Keratinocyte (primary cell): ENCODE measurements around the gene TDRD6. TPM values are rescaled to one million over a fixed set of nuclear protein-coding genes. Genes with fewer than 3 reads are reported as not detected.

Source experiments
- DNase-seq: peaks from one replicate; pipeline ENCODE4 v3.0.0-alpha.2; 2011; ENCODE audit warnings: low read depth, missing footprints, low spot score
- FAIRE-seq: peaks from 2 replicates; lab custom pipeline; 2011; peaks lifted over from hg19 to GRCh38; lab: Jason Lieb, UNC
- H2AFZ ChIP-seq: 2 replicates; pipeline ENCODE4 v1.6.0; 2012; ENCODE audit warnings: low read length, control low read depth, inconsistent platforms; ENCODE audit not compliant: control insufficient read depth
- H3K27ac ChIP-seq: 2 replicates; pipeline ENCODE4 v1.5.1; 2011; ENCODE audit warnings: low read length; ENCODE audit not compliant: control insufficient read depth, insufficient read depth
- H3K27me3 ChIP-seq: 3 replicates; pipeline ENCODE4 v1.6.0; 2011; ENCODE audit warnings: low read length; ENCODE audit not compliant: control insufficient read depth, insufficient read depth; ENCODE audit errors: extremely low read depth
- H3K36me3 ChIP-seq, 2 experiments: 2 replicates in 1 of 2; 3 replicates in 1 of 2; pipeline ENCODE4 v1.5.1; 2011; ENCODE audit warnings: low read length in 2 of 2, mild to moderate bottlenecking in 1 of 2; ENCODE audit not compliant: control insufficient read depth in 2 of 2, insufficient read depth in 2 of 2; ENCODE audit errors: extremely low read depth in 1 of 2
- H3K4me1 ChIP-seq: 3 replicates; pipeline ENCODE4 v1.5.1; 2011; ENCODE audit warnings: low read length; ENCODE audit not compliant: control insufficient read depth, insufficient read depth; ENCODE audit errors: extremely low read depth
- H3K4me2 ChIP-seq: 3 replicates; pipeline ENCODE4 v1.6.0; 2011; ENCODE audit warnings: low read depth, low read length; ENCODE audit not compliant: control insufficient read depth, insufficient read depth; ENCODE audit errors: extremely low read depth
- H3K4me3 ChIP-seq, 3 experiments: fragments of 200-600 bp in 1 of 3; sonication (generic) in 1 of 3; 2 replicates in 2 of 3; 3 replicates in 1 of 3; pipeline ENCODE4 v1.5.1; 2011 to 2016; ENCODE audit warnings: low read length in 3 of 3, mild to moderate bottlenecking in 3 of 3, control low read depth in 2 of 3, inconsistent platforms in 1 of 3, low read depth in 1 of 3, mixed read lengths in 1 of 3, mixed run types in 1 of 3, moderate library complexity in 1 of 3; ENCODE audit not compliant: control insufficient read depth in 2 of 3, insufficient read depth in 2 of 3; ENCODE audit errors: extremely low read depth in 1 of 3
- H3K79me2 ChIP-seq: 2 replicates; pipeline ENCODE4 v1.6.0; 2012; ENCODE audit warnings: low read length; ENCODE audit not compliant: control insufficient read depth, insufficient read depth
- H3K9ac ChIP-seq: 3 replicates; pipeline ENCODE4 v1.6.0; 2011; ENCODE audit warnings: low read length; ENCODE audit not compliant: control insufficient read depth, insufficient read depth; ENCODE audit errors: extremely low read depth
- H3K9me1 ChIP-seq: 3 replicates; pipeline ENCODE4 v1.6.0; 2011; ENCODE audit warnings: low read length; ENCODE audit not compliant: control insufficient read depth, insufficient read depth; ENCODE audit errors: extremely low read depth
- H3K9me3 ChIP-seq: 2 replicates; pipeline ENCODE4 v1.5.1; 2012; ENCODE audit warnings: low read depth, low read length; ENCODE audit not compliant: control insufficient read depth
- H4K20me1 ChIP-seq: 3 replicates; pipeline ENCODE4 v1.6.0; 2011; ENCODE audit warnings: low read length; ENCODE audit not compliant: control insufficient read depth, insufficient read depth; ENCODE audit errors: extremely low read depth
- EZH2 ChIP-seq: IDR thresholded peaks from one replicate; pipeline ENCODE4 v1.6.1; 2012; ENCODE audit warnings: inconsistent platforms, mild to moderate bottlenecking, low read length, moderate library complexity
- dilution Hi-C: fragments of 300-500 bp; cut with MboI; formaldehyde crosslinking; loops from one replicate; pipeline ENCODE4 v1.7.0; 2020; ENCODE audit warnings: low sequenced_read_pairs; ENCODE audit not compliant: extremely low pct_ligation_motif_present
- polyA plus RNA-seq, 5 experiments: library from polyadenylated mRNA; depleted of rRNA in 3 of 5; stranded (reverse) in 3 of 5; stranded (forward) in 1 of 5; unstranded in 1 of 5; fragments of >200 nt; gene quantifications; 1 replicate in 1 of 5; 2 replicates in 3 of 5; 3 replicates in 1 of 5; pipeline versions ENCODE4 v1.2.1 to v1.2.3, GENCODE V29; 2011 to 2012; ENCODE audit warnings: missing spikeins in 2 of 5, low read depth in 1 of 5, low replicate concordance in 1 of 5
- TF ChIP-seq, protein P1 (sequence below), 3 experiments: IDR thresholded peaks in 1 of 3; conservative IDR thresholded peaks in 1 of 3; optimal IDR thresholded peaks in 1 of 3; 2 replicates in 2 of 3; 3 replicates in 1 of 3; pipeline versions ENCODE3 to v1.5.1; 2011; ENCODE audit warnings: low read length in 3 of 3, mild to moderate bottlenecking in 3 of 3, moderate library complexity in 2 of 3, control low read depth in 1 of 3, inconsistent platforms in 1 of 3; ENCODE audit not compliant: insufficient read depth in 2 of 3; ENCODE audit errors: extremely low read depth in 1 of 3

TDRD6 gene
- polyA plus RNA-seq, 1 donor (not counting 4 experiments of a cell fraction or from before 2014, with no cell fraction given) = 0.25 TPM

DNA sequence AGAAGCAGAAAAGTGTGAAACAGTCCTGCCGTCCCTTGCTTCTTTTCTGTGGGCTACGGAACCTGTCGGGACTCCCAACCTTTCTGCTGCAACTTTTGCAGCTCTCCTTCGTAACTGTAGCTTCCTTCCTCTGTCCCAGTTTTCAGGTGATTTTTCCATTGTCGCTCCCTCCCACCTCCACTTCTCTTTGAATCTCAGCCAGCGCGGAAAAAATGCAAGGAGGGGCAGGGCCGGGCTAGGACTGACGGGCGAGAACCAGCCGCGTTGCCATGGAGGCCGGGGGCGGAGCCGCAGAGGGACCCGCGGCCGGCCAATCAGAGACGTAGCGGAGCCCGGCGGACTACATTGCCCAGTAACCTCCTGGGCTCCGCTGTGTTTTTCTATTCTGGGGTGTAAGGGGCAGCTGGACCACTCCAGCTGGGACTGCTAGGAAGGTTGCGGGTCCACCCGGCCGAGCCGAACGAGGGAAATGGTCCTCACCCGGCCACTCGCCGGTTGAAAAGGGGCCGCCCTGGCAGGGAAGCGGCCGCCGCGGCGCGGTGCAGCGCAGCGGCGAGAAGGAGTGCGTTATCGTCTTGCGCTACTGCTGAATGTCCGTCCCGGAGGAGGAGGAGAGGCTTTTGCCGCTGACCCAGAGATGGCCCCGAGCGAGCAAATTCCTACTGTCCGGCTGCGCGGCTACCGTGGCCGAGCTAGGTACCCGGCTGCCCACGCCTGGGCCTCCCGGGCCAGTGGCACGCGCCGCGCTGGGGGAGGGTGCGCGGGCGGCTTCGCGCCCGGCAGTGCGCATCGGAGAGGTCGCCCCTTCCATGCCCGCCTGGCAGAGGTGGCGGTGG is 34.9 kb upstream of the TDRD6 start, which contains the start of the genes CYP39A1 and SLC25A27:
CYP39A1 (minus strand) TSS at position 216 of the 836 bp plus-strand sequence. CDS start 236 bp downstream, outside the sequence.
SLC25A27 (plus strand) TSS at position 373 of the 836 bp plus-strand sequence; CDS start at position 591, 218 bp downstream.
- no peak for TF ChIP-seq EZH2
- TF ChIP-seq, protein P1, sequence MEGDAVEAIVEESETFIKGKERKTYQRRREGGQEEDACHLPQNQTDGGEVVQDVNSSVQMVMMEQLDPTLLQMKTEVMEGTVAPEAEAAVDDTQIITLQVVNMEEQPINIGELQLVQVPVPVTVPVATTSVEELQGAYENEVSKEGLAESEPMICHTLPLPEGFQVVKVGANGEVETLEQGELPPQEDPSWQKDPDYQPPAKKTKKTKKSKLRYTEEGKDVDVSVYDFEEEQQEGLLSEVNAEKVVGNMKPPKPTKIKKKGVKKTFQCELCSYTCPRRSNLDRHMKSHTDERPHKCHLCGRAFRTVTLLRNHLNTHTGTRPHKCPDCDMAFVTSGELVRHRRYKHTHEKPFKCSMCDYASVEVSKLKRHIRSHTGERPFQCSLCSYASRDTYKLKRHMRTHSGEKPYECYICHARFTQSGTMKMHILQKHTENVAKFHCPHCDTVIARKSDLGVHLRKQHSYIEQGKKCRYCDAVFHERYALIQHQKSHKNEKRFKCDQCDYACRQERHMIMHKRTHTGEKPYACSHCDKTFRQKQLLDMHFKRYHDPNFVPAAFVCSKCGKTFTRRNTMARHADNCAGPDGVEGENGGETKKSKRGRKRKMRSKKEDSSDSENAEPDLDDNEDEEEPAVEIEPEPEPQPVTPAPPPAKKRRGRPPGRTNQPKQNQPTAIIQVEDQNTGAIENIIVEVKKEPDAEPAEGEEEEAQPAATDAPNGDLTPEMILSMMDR (optimal IDR thresholded peaks at IDR 0.05 in 1 of 3, IDR thresholded peaks at IDR 0.05 in 1 of 3, conservative IDR thresholded peaks at IDR 0.05 in 1 of 3; ENCODE audit: extremely low read depth in 1 of 3, insufficient read depth in 2 of 3, low read length in 3 of 3) = no peak
- peak within 1 kb of the TSS; percentile 91 for H3K27ac ChIP-seq
- H4K20me1 ChIP-seq = no peaks in the 10 kb centered on the region
- H2AFZ ChIP-seq = peak within 1 kb of the TSS; percentile 99
- no peaks in the 10 kb centered on the region for H3K9me1 ChIP-seq
- peak; percentile 83 for FAIRE-seq
- H3K36me3 ChIP-seq = no peaks in the 10 kb centered on the region
- no peaks in the 10 kb centered on the region for H3K9me3 ChIP-seq
- H3K79me2 ChIP-seq = no peaks in the 10 kb centered on the region
- H3K4me3 ChIP-seq = peak within 1 kb of the TSS; percentile 75 to 98 (median 93)
- DNase-seq = no peak
- no peaks in the 10 kb centered on the region for H3K27me3 ChIP-seq
- peak within 1 kb of the TSS; percentile 98 for H3K4me2 ChIP-seq
- dilution Hi-C loops = no loop called here
- peak within 1 kb of the TSS; percentile 90 for H3K9ac ChIP-seq
- peaks cover 11% of the 10 kb centered on the region for H3K4me1 ChIP-seq

DNA sequence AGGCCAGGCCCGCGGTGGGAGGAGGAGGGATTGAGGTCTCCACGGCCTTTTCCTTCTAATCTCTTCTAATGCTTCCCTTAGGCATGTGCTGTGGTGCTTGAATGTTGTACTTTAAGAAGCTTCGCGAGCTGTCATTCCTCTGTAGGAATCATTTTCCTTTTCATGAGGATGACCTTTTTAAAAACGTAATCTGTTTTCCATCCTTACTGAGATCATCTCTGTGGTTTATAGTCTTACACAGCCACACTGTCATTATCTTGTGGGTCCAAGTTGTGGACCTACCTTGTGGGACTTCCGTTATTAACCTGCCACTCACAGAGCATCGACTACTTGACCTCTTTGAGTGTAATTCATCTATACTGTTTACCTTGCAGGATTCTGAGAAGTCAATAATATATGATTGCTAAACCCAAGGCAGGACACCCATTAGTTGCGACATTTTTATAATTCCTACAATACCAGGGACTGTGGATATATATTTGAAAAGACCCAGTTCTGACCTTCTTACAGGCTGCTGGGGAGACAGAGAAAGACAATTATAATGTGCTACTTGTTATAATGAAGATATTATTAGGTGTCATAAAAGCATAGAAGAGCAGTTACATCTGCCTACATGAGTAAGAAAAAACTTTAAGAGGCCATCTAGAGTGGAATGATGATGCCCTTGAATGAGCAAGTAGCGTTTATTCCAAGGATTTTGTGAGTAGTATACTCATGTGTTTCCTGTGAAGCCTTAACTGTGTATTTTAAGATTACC is 34.1 kb upstream of the TDRD6 start:
- Histone ChIP-seq H3K9ac (peak overlapping the region; percentile 90), H3K4me3 (peak overlapping the region; percentile 75 to 98 (median 93)), H3K27me3 (no peaks in the 10 kb centered on the region), H3K4me1 (peaks cover 11% of the 10 kb centered on the region), H3K27ac (no peak overlapping the region), H3K36me3 (no peaks in the 10 kb centered on the region), H4K20me1 (no peaks in the 10 kb centered on the region), H2AFZ (peak overlapping the region; percentile 96), H3K79me2 (no peaks in the 10 kb centered on the region), H3K9me3 (no peaks in the 10 kb centered on the region), H3K4me2 (peak overlapping the region; percentile 98), H3K9me1 (no peaks in the 10 kb centered on the region)
- dilution Hi-C loops = no loop called here
- no peak for TF ChIP-seq EZH2
- TF ChIP-seq, protein P1 (optimal IDR thresholded peaks at IDR 0.05 in 1 of 3, IDR thresholded peaks at IDR 0.05 in 1 of 3, conservative IDR thresholded peaks at IDR 0.05 in 1 of 3; ENCODE audit: extremely low read depth in 1 of 3, insufficient read depth in 2 of 3, low read length in 3 of 3) = no peak
- DNase-seq = no peak
- FAIRE-seq = peak; percentile 55
